ENCODE results near the gene HUNK.
"Not testable (repeated sequence)": the region's sequence is repeated elsewhere in the genome, so short reads cannot be mapped to it uniquely, and the experiment has no call there.

The HUNK gene

GRCh38 chr21:31871371-31871770 lies 1.4 kb upstream of the HUNK start:
- not testable (repeated sequence) for DNase-seq

- no peak for DNase-seq
These were observed 758 bp upstream of the HUNK start for GRCh38 chr21:31872072-31872451.

GRCh38 chr21:31873275-31873695 lies 465 bp downstream of the HUNK start:
- peak; percentile 48 for DNase-seq

- DNase-seq: peak; percentile 62
These were observed 1.1 kb downstream of the HUNK start for GRCh38 chr21:31873696-31874599.

- no peak for DNase-seq
These were observed 2.0 kb downstream of the HUNK start for GRCh38 chr21:31874812-31875212.

- DNase-seq: no peak
These were observed 2.7 kb downstream of the HUNK start for GRCh38 chr21:31875496-31876015.

- DNase-seq: no peak
These were observed 4.7 kb downstream of the HUNK start for GRCh38 chr21:31877463-31877957.

- no peak for DNase-seq
These were observed 6.0 kb downstream of the HUNK start for GRCh38 chr21:31878831-31879230.

GRCh38 chr21:31879241-31879650 lies 6.4 kb downstream of the HUNK start:
- DNase-seq: no peak

- no peak for DNase-seq
These were observed 7.1 kb downstream of the HUNK start for GRCh38 chr21:31879911-31880310.

- no peak for DNase-seq
These were observed 8.0 kb downstream of the HUNK start for GRCh38 chr21:31880816-31881215.

- DNase-seq: no peak
These were observed 9.9 kb downstream of the HUNK start for GRCh38 chr21:31882711-31883110.

- no peak for DNase-seq
These were observed 12.3 kb downstream of the HUNK start for GRCh38 chr21:31885146-31885545.

GRCh38 chr21:31886915-31887314 lies 14.1 kb downstream of the HUNK start:
- no peak for DNase-seq

- no peak for DNase-seq
These were observed 14.6 kb downstream of the HUNK start for GRCh38 chr21:31887391-31887841.

- no peak for DNase-seq
These were observed 16.1 kb downstream of the HUNK start for GRCh38 chr21:31888936-31889371.

- DNase-seq: no peak
These were observed 16.6 kb downstream of the HUNK start for GRCh38 chr21:31889460-31889859.

- DNase-seq: no peak
These were observed 19.9 kb downstream of the HUNK start for GRCh38 chr21:31892686-31893085.

- no peak for DNase-seq
These were observed 21.1 kb downstream of the HUNK start for GRCh38 chr21:31893851-31894415.

- DNase-seq: no peak
These were observed 21.6 kb downstream of the HUNK start for GRCh38 chr21:31894457-31894856.

GRCh38 chr21:31895077-31895835 lies 22.4 kb downstream of the HUNK start:
- DNase-seq: no peak

GRCh38 chr21:31896019-31896418 lies 23.2 kb downstream of the HUNK start:
- no peak for DNase-seq

- no peak for DNase-seq
These were observed 24.5 kb downstream of the HUNK start for GRCh38 chr21:31897311-31897710.
